ENCODE results near the gene PPWD1. TPM values are rescaled to one million over a fixed set of nuclear protein-coding genes. Genes with fewer than 3 reads are reported as not detected.

PPWD1 gene
- total and polyA plus RNA-seq, 2 donors (not counting 3 experiments of a cell fraction or from before 2014, with no cell fraction given), result 4.9 to 40.9 TPM

DNA sequence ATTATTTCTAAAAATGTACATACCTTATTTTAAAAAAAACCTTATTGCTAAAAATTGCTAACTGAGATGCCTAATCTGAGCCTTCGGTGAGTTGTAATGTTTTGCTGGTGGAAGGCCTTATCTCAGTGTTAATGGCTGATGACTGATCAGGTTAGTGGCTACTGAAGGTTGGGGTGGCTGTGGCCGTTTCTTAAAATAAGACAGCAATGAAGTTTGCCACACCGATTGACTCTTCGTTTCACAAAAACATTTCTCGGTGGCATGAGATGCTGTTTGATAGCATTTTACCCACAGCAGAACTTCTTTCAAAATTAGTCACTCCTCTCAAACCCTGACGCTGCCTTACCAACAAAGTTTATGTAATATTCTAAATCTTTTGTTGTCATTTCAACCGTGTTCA, 14.8 kb upstream of the PPWD1 start:
- FAIRE-seq, result no peak
- Histone ChIP-seq H3K27me3 (ENCODE audit: control insufficient read depth in 2 of 2, insufficient read depth in 2 of 2, low read length in 2 of 2) (no peaks in the 10 kb centered on the region), H3K4me1 (ENCODE audit: control insufficient read depth, extremely low read depth, insufficient read depth, low read length) (peaks cover 6% of the 10 kb centered on the region), H3K9ac (replicated peaks; ENCODE audit: extremely low read depth, insufficient read depth, low read length) (no peak overlapping the region), H4K20me1 (replicated peaks; ENCODE audit: control insufficient read depth, extremely low read depth, insufficient read depth, low read length) (no peaks in the 10 kb centered on the region), H3K36me3 (ENCODE audit: control insufficient read depth in 2 of 2, extremely low read depth in 1 of 2, insufficient read depth in 2 of 2, low read length in 2 of 2) (peaks cover 0 to 9% of the 10 kb centered on the region in 2 experiments), H3K9me1 (replicated peaks; ENCODE audit: control insufficient read depth, extremely low read depth, insufficient read depth, low read length) (no peaks in the 10 kb centered on the region), H3K79me2 (ENCODE audit: control insufficient read depth, insufficient read depth, low read length) (no peaks in the 10 kb centered on the region), H3K4me3 (replicated peaks in 1 of 3; ENCODE audit: insufficient read depth in 1 of 3, low read depth in 1 of 3, low read length in 3 of 3) (no peak overlapping the region), H3K4me2 (ENCODE audit: insufficient read depth, low read length) (no peak overlapping the region), H2AFZ (ENCODE audit: low read depth, low read length) (no peak overlapping the region), H3K9me3 (replicated peaks; ENCODE audit: control insufficient read depth, insufficient read depth, low read length) (no peaks in the 10 kb centered on the region), H3K27ac (ENCODE audit: insufficient read depth, low read depth, low read length) (no peak overlapping the region)
- intact Hi-C loops (cut with micrococcal nuclease), result no loop called here
- dilution Hi-C loops (cut with MboI; ENCODE audit: extremely low pct_ligation_motif_present, low sequenced_read_pairs), result no loop called here
- no peak for DNase-seq (ENCODE audit: low read depth, low spot score)
- BruUV-seq (replicated peaks), result no TSS peak
- POLR2A ChIA-PET, result no interaction called here
- TF ChIP-seq MYC (IDR thresholded peaks at IDR 0.05; ENCODE audit: low read depth, low read length) (no peak), EZH2 (IDR thresholded peaks at IDR 0.05; ENCODE audit: borderline replicate concordance, low read depth, low read length, severe bottlenecking) (no peak), POLR2AphosphoS5 (IDR thresholded peaks at IDR 0.05; ENCODE audit: insufficient read depth, low read depth, low read length) (no peak), JUN (IDR thresholded peaks at IDR 0.05; ENCODE audit: borderline replicate concordance, insufficient read depth, insufficient read length, low read depth) (no peak), POLR2A (IDR thresholded peaks at IDR 0.05; ENCODE audit: low read depth, low read length) (no peak), FOS (IDR thresholded peaks at IDR 0.05; ENCODE audit: borderline replicate concordance, insufficient read depth, low read length) (no peak), GATA2 (IDR thresholded peaks at IDR 0.05; ENCODE audit: insufficient read depth, insufficient read length, low read depth, low read length) (no peak)
- TF ChIP-seq, protein P1, sequence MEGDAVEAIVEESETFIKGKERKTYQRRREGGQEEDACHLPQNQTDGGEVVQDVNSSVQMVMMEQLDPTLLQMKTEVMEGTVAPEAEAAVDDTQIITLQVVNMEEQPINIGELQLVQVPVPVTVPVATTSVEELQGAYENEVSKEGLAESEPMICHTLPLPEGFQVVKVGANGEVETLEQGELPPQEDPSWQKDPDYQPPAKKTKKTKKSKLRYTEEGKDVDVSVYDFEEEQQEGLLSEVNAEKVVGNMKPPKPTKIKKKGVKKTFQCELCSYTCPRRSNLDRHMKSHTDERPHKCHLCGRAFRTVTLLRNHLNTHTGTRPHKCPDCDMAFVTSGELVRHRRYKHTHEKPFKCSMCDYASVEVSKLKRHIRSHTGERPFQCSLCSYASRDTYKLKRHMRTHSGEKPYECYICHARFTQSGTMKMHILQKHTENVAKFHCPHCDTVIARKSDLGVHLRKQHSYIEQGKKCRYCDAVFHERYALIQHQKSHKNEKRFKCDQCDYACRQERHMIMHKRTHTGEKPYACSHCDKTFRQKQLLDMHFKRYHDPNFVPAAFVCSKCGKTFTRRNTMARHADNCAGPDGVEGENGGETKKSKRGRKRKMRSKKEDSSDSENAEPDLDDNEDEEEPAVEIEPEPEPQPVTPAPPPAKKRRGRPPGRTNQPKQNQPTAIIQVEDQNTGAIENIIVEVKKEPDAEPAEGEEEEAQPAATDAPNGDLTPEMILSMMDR (IDR thresholded peaks at IDR 0.05; ENCODE audit: extremely low read depth in 1 of 2, insufficient read depth in 1 of 2, low read depth in 1 of 2, low read length in 2 of 2), result no peak
- TF ChIP-seq, protein P2, sequence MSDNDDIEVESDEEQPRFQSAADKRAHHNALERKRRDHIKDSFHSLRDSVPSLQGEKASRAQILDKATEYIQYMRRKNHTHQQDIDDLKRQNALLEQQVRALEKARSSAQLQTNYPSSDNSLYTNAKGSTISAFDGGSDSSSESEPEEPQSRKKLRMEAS (IDR thresholded peaks at IDR 0.05; ENCODE audit: insufficient read depth, insufficient read length), result no peak
- CTCF ChIA-PET, result interaction anchor here (1.6 kb wide), 1 partner anchor 15 kb away, joined by 3 read pairs; the partner anchor contains the start of genes CENPK and PPWD1
